NCI-H82 (cell line): ENCODE measurements around the gene L3MBTL2.

Experiments used
- DNase-seq: peaks from one replicate; lab custom pipeline; 2025; lab: John Stamatoyannopoulos, UW

L3MBTL2 gene

DNA sequence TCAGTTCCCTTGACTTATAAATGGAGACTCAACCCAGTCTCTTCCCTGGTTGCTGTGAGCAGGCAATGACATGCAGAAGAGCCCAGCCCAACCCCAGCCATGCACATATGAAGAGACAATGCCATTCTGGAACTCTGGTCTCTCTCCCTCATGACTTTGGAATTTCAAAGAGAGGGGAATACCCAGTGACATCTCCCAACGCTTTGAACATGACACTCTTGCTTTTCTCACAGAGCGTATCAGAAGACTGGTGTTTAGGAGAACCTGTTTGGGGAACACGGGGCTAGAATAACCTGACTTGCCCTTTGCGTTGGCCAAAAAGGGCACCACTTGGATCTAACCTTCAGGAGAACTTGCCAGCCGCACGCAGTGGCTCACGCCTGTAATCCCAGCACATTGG lies 68.0 kb downstream of the L3MBTL2 start:
- DNase-seq: no peak

DNA sequence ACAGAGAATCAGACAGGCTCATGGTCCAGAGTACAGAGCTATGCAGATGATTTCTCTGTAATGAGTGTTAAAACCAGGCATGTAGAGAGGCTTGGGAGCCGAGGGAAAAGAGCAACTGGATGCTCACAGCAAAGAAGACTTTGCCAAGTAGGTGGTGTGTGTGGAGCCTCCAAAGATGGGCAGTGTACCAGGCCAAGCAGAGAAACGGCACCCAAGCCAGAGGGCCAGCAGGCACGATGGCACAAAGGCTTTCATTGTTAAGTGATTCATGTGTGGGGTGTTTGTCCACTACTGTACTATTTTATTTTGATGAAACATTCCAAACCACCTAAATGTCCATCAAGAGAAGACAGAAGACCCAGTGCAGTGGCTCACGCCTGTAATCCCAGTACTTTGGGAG lies 69.7 kb downstream of the L3MBTL2 start:
- no peak for DNase-seq

DNA sequence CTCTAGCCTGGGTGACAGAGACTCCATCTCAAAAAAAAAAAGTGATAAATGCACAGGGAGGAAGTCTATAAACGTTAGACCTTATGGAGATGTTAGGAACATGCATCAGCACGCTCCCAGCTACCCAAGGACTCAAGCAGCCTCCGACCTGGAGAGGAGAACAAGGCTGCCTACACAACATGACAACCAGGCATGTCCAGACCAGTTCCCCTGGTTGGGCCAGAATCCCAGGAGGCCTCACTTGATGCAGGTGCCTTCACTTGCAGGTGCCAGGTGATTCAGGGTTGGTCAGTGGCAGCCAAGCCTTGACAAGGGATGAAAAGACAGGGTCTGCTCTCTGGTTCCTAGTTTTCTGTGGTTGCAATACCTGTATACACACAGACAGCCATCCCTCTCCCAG lies 75.0 kb downstream of the L3MBTL2 start:
- no peak for DNase-seq

DNA sequence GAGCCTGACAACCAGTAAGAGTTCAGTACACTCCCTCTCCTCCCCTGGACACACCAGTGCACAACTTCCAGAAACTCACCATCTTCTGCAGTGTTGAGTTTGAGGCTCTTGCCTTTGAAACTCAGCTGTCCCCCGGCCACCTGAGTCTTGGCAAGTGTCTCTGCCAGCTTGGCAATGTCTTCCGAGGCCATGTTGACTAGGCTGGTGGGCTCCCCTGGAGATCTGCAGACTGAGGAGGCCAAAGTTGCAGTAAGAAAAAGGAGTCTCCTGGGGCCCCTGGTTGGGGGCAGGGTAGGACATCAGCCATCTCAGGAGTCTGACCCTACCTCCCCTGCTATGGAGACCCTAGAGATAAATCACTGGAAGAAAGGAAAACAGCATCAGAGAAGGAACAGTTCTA lies 75.7 kb downstream of the L3MBTL2 start:
- DNase-seq: no peak
